ENCODE measurements around the gene CELA2A. TPM values are rescaled to one million over a fixed set of nuclear protein-coding genes. Genes with fewer than 3 reads are reported as not detected.

CELA2A gene
- total RNA-seq, 2 donors from 2014 or later, result not detected

- peaks cover 12% of the 10 kb centered on the region for H3K36me3 Mint-ChIP-seq (ENCODE audit: low read depth)
- Histone ChIP-seq H3K9ac (ENCODE audit: extremely low read depth, low read length, poor library complexity, severe bottlenecking) (no peak overlapping the region), H3K27ac (ENCODE audit: low read depth, low read length) (no peak overlapping the region), H3K36me3 (ENCODE audit: control insufficient read depth, insufficient read depth, low read length) (no peaks in the 10 kb centered on the region), H3K27me3 (ENCODE audit: control insufficient read depth, insufficient read depth, low read length, poor library complexity, severe bottlenecking) (no peaks in the 10 kb centered on the region), H3K9me3 (ENCODE audit: control insufficient read depth, low read length) (no peaks in the 10 kb centered on the region), H3K4me3 (ENCODE audit: low read length) (no peak overlapping the region), H3K4me1 (ENCODE audit: control insufficient read depth, insufficient read depth, low read length) (no peaks in the 10 kb centered on the region)
- H3K4me3 Mint-ChIP-seq, result no peak overlapping the region
- no peaks in the 10 kb centered on the region for H3K9me3 Mint-ChIP-seq
- no peak for TF ChIP-seq CTCF (conservative IDR thresholded peaks at IDR 0.05)
- peak overlapping the region; percentile 28 for H3K27ac Mint-ChIP-seq
- 86 to 87% methylated on average over 10 to 11 of the region's 12 CpGs for WGBS, 2 experiments (ENCODE audit: insufficient coverage in 1 of 2, insufficient read length in 1 of 2)
- peaks cover 3% of the 10 kb centered on the region for H3K4me1 Mint-ChIP-seq
- H3K27me3 Mint-ChIP-seq (ENCODE audit: insufficient read depth), result no peaks in the 10 kb centered on the region
- DNase-seq, result peak; percentile 87
Observed at GRCh38 chr1:15508700-15509487, 52.4 kb downstream of the CELA2A start.

DNA sequence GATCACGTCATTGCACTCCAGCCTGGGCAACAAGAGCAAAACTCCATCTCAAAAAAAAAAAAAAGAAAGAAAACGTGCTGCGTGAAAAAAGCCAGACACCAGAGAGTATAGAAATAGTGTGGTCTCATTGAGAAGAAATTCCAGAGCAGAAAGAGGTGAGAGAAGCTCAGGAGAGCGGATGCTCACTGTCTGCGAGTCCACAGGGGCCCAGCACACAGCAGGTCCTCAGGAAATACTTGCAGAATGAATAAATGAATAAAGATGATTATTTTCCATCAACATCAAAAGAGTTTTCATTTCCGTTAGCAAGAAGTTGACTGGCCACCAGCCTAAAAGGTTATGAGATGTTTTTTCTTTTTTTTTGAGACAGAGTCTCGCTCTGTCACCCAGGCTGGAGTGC lies 53.1 kb downstream of the CELA2A start:
- WGBS, 2 experiments (ENCODE audit: insufficient coverage in 1 of 2, insufficient read length in 1 of 2), result 84 to 87% methylated on average over 5 to 6 of the region's 7 CpGs
- no peak for TF ChIP-seq CTCF (conservative IDR thresholded peaks at IDR 0.05)
- H3K36me3 Mint-ChIP-seq (ENCODE audit: low read depth), result peaks cover 12% of the 10 kb centered on the region

DNA sequence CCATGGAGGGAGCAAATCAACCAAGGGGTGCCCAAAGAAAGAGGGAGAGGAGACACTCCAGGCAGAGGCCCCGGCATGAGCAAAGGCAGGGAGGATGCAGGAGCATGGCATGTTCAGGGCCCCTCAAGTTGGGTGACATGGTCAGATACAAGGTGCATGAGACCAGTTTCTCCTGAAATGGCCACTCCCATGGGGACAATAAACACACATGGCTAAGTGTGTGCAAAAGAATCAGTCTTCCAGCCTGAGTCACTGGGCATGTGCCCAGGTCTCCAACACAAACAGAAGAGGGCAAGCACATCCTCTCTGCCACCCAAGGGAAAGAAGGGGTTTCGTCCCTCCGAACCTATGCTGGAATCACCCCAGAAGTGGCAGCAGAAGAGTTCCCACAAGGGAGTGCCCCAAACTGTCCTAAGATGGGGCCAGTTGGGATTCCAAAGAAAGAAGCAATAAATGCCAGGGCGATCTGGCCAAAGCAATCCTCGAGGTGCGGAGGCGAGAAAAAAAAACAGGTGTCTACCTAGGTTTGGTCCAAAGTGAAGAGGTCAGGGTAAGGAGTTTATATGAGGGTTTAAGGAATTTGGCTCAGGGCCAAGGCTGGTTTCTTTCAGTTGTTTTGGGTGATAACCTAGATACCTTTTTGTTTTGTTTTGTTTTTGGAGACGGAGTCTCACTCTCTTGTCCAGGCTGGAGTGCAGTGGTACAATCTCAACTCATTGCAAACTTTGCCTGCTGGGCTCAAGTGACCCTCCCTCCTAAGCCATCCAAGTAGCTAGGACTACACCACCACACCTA lies 54.3 kb downstream of the CELA2A start:
- Mint-ChIP-seq H3K4me1 (peaks cover 3% of the 10 kb centered on the region), H3K36me3 (ENCODE audit: low read depth) (peaks cover 12% of the 10 kb centered on the region), H3K27ac (no peak overlapping the region), H3K4me3 (no peak overlapping the region), H3K9me3 (no peaks in the 10 kb centered on the region), H3K27me3 (ENCODE audit: insufficient read depth) (no peaks in the 10 kb centered on the region)
- whole genome bisulfite sequencing, 2 experiments (ENCODE audit: insufficient coverage in 1 of 2, insufficient read length in 1 of 2), result 93 to 98% methylated on average over 5 to 8 of the region's 8 CpGs
- H3K4me3 ChIP-seq (ENCODE audit: low read length), result no peak overlapping the region
- H3K27me3 ChIP-seq (ENCODE audit: control insufficient read depth, insufficient read depth, low read length, poor library complexity, severe bottlenecking), result no peaks in the 10 kb centered on the region
- H3K4me1 ChIP-seq (ENCODE audit: control insufficient read depth, insufficient read depth, low read length), result no peaks in the 10 kb centered on the region
- DNase-seq, result peak; percentile 21
- no peak for TF ChIP-seq CTCF (conservative IDR thresholded peaks at IDR 0.05)
- H3K9ac ChIP-seq (ENCODE audit: extremely low read depth, low read length, poor library complexity, severe bottlenecking), result no peak overlapping the region
- no peaks in the 10 kb centered on the region for H3K9me3 ChIP-seq (ENCODE audit: control insufficient read depth, low read length)
- no peak overlapping the region for H3K27ac ChIP-seq (ENCODE audit: low read depth, low read length)
- peaks cover 4% of the 10 kb centered on the region for H3K36me3 ChIP-seq (ENCODE audit: control insufficient read depth, insufficient read depth, low read length)

More for the DNA sequence above, 53.1 kb downstream of the CELA2A start:
- no peaks in the 10 kb centered on the region for H3K27me3 ChIP-seq (ENCODE audit: control insufficient read depth, insufficient read depth, low read length, poor library complexity, severe bottlenecking)
- H3K27ac ChIP-seq (ENCODE audit: low read depth, low read length), result no peak overlapping the region
- Mint-ChIP-seq H3K9me3 (no peaks in the 10 kb centered on the region), H3K4me3 (no peak overlapping the region), H3K27me3 (ENCODE audit: insufficient read depth) (no peaks in the 10 kb centered on the region), H3K4me1 (peaks cover 3% of the 10 kb centered on the region), H3K27ac (no peak overlapping the region)
- H3K4me3 ChIP-seq (ENCODE audit: low read length), result no peak overlapping the region
- no peaks in the 10 kb centered on the region for H3K9me3 ChIP-seq (ENCODE audit: control insufficient read depth, low read length)
- H3K36me3 ChIP-seq (ENCODE audit: control insufficient read depth, insufficient read depth, low read length), result no peaks in the 10 kb centered on the region
- no peak overlapping the region for H3K9ac ChIP-seq (ENCODE audit: extremely low read depth, low read length, poor library complexity, severe bottlenecking)
- H3K4me1 ChIP-seq (ENCODE audit: control insufficient read depth, insufficient read depth, low read length), result no peaks in the 10 kb centered on the region
- peak; percentile 38 for DNase-seq

Measured in endodermal cell (in vitro differentiated cells).